ENCODE results near the gene ASF1A. TPM values are rescaled to one million over a fixed set of nuclear protein-coding genes. Genes with fewer than 3 reads are reported as not detected.

Gene ASF1A
- total and polyA plus RNA-seq, 2 of the 13 experiments (the other 11 are each of a cell fraction or from before 2014, with no cell fraction given): 14.5 to 49.9 TPM

- TF ChIP-seq FOXP1 (IDR thresholded peaks at IDR 0.05) (no peak), FOXP1 (CRISPR knock-in tag; IDR thresholded peaks at IDR 0.05) (0 out of 2 replicates have a peak, but pooled peaks have one; percentile 14), DNMT1 (CRISPR knock-in tag; IDR thresholded peaks at IDR 0.05) (no peak), SP2 (CRISPR knock-in tag; IDR thresholded peaks at IDR 0.05) (no peak), ZNF264 (CRISPR knock-in tag; IDR thresholded peaks at IDR 0.05) (no peak), NFYC (CRISPR knock-in tag; IDR thresholded peaks at IDR 0.05) (no peak), CBFB (CRISPR knock-in tag; IDR thresholded peaks at IDR 0.05) (no peak), ZNF639 (CRISPR knock-in tag; conservative IDR thresholded peaks at IDR 0.05) (no peak), PAF1 (CRISPR knock-in tag; IDR thresholded peaks at IDR 0.05) (no peak), MAF1 (CRISPR knock-in tag; IDR thresholded peaks at IDR 0.05; ENCODE audit: borderline replicate concordance) (no peak), PRDM4 (CRISPR knock-in tag; IDR thresholded peaks at IDR 0.05; ENCODE audit: borderline replicate concordance) (no peak), ZSCAN30 (CRISPR knock-in tag; IDR thresholded peaks at IDR 0.05) (no peak), BCL6 (CRISPR knock-in tag; IDR thresholded peaks at IDR 0.05) (peak; percentile 97), STAG1 (CRISPR knock-in tag; IDR thresholded peaks at IDR 0.05) (no peak), FOXA1 (IDR thresholded peaks at IDR 0.05) (peak; percentile 69; the same call in 1 of the 2 replicates), FOXA1 (CRISPR knock-in tag; IDR thresholded peaks at IDR 0.05) (peak; percentile 51; the same call in 1 of the 2 replicates), ZNF292 (CRISPR knock-in tag; IDR thresholded peaks at IDR 0.05; ENCODE audit: borderline replicate concordance, low read depth) (no peak), KLF12 (CRISPR knock-in tag; IDR thresholded peaks at IDR 0.05; ENCODE audit: borderline replicate concordance) (no peak), KMT2B (CRISPR knock-in tag; IDR thresholded peaks at IDR 0.05) (no peak), FOSL1 (CRISPR knock-in tag; IDR thresholded peaks at IDR 0.05; ENCODE audit: borderline replicate concordance) (no peak), POLR2A (IDR thresholded peaks at IDR 0.05; ENCODE audit: insufficient read depth in 1 of 2, low read depth in 2 of 2, low read length in 2 of 2) (no peak), ZMYM4 (CRISPR knock-in tag; IDR thresholded peaks at IDR 0.05) (peak; percentile 40; the same call in 1 of the 2 replicates), NR2C2 (CRISPR knock-in tag; IDR thresholded peaks at IDR 0.05; ENCODE audit: borderline replicate concordance) (no peak), ZNF691 (CRISPR knock-in tag; IDR thresholded peaks at IDR 0.05; ENCODE audit: borderline replicate concordance, low read depth) (no peak), DMTF1 (CRISPR knock-in tag; IDR thresholded peaks at IDR 0.05) (no peak), ZNF644 (CRISPR knock-in tag; IDR thresholded peaks at IDR 0.05; ENCODE audit: low read depth) (no peak), ZBTB38 (CRISPR knock-in tag; IDR thresholded peaks at IDR 0.05) (no peak), GPN1 (CRISPR knock-in tag; IDR thresholded peaks at IDR 0.05; ENCODE audit: borderline replicate concordance) (no peak), ZNF615 (CRISPR knock-in tag; IDR thresholded peaks at IDR 0.05; ENCODE audit: borderline replicate concordance) (no peak)
Observed at GRCh38 chr6:118875672-118876071, 18.3 kb upstream of the ASF1A start (continued).
